Measurements from ENCODE around the gene NQO2.
"Not testable (repeated sequence)": the region's sequence is repeated elsewhere in the genome, so short reads cannot be mapped to it uniquely, and the experiment has no call there.

NQO2 gene

DNA sequence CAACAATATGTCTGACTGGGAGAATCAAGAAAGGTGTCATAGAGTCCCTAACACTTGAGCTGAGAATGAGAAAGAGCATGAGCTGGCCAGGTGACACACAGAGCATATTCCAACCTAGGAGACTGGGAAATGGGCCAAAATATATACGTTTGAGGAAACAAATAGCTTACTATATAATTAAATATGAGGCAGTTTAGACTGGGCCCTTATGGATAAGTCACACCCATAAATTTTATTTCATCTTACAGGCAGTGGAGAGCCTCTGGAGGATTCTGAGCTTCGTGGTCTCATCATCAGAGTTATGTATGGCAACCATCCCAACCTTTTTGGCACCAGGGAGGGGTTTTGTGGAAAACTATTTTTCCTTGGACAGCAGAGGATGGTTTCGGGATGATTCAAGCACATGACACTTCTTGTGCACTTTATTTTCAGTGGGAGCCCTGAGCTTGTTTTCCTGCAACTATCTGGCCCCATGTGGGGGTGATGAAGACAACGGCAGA lies 12.9 kb upstream of the NQO2 start:
- peak; percentile 85 for DNase-seq (ENCODE audit: low read depth)
- no peak overlapping the region for H3K4me3 ChIP-seq (ENCODE audit: low read depth, low read length)

DNA sequence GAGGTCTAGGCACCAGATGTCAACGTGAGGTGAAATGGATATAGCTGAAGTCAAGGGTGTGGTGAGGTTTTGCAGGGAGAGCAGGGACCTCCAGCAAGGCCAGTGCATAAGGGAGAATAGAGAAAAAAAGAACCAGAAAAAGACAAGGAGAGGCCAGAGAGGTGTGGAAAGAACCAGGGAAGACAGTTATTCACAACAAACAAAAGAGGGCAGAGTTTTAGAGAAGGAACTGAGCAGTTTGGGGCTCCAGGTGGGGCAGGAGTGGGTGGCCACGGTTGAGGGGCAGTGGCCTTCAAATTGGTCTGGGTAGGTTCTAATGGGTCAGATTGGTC lies 11.6 kb upstream of the NQO2 start:
- DNase-seq (ENCODE audit: low read depth): no peak

GRCh38 chr6:2988426-2989331 lies 11.0 kb upstream of the NQO2 start:
- peak; percentile 68 for DNase-seq (ENCODE audit: low read depth)
- peak overlapping the region; percentile 68 for H3K4me3 ChIP-seq (ENCODE audit: low read depth, low read length)

More for the DNA sequence above, 11.6 kb upstream of the NQO2 start:
- peak overlapping the region; percentile 68 for H3K4me3 ChIP-seq (ENCODE audit: low read depth, low read length)

DNA sequence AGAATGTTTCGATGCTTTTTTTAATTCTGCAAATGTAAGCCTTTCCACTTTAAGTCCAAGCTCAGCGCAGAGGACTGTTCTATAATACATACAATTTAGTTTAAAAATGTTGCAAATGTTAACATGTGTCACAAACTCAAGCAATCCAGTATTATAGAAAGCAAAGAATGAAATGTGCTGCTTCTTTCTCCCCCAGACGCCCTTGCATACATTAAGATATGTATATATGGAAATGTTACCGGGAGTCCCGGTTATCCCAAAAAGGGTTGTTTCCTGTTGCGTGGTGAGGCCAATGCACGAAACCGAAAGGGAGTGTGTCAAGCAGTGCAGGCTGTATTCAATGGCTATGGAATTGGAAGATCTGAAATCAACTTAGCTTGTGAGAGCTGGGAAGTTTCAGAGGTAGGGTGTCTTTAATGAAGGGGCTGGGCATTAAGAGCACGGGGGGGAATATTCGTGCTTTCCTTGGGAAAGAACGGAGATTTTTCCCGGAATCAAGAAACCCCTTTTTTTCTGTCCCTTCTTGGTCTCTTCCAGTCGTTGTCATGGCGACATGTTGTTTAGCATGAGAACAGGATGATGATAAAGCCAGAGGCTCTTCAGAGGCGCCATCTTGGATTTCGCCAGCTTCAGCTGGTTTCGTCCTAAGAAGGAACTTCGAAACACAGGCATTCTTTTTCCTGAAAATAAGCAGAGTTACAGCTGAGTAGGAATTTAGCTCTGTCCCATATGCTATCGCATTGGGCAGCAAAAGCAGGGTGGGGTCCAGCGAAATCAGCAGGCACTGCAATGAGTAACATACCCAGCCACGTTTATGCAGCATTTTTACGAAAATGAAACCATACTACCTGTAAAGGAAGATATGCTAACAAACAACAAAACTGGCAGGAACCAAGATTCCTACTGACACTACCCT lies 10.1 kb upstream of the NQO2 start:
- peak; percentile 84 for DNase-seq (ENCODE audit: low read depth)
- H3K4me3 ChIP-seq (ENCODE audit: low read depth, low read length): peak overlapping the region; percentile 68

- no peak for DNase-seq (ENCODE audit: low read depth)
- peak overlapping the region; percentile 68 for H3K4me3 ChIP-seq (ENCODE audit: low read depth, low read length)
Measured at GRCh38 chr6:2990248-2990931, 9.3 kb upstream of the NQO2 start.

DNA sequence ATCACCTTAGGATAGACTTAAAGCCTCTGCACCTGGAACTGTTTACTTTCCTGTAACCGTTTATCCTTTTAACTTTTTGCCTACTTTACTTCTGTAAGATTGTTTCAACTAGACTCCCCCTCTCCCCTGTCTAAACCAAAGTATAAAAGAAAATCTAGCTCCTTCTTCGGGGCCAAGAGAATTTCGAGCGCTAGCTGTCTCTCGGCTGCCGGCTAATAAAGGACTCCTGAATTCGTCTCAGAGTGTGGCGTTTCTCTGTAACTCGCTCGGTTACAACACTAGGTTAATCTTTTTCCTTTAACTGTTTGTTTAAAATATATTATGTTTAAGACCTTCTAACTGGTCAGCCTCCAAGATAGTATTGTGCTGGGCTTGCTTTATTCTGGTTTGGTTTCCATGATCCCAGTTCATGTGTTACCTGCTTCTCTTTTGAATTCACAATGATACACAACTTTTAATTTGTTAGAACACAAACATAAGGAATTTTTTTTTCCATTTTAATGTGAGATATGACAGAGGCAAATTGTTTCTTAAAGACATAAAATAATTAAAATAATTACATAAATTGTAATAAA lies 8.7 kb upstream of the NQO2 start:
- H3K4me3 ChIP-seq (ENCODE audit: low read depth, low read length): peak overlapping the region; percentile 68

DNA sequence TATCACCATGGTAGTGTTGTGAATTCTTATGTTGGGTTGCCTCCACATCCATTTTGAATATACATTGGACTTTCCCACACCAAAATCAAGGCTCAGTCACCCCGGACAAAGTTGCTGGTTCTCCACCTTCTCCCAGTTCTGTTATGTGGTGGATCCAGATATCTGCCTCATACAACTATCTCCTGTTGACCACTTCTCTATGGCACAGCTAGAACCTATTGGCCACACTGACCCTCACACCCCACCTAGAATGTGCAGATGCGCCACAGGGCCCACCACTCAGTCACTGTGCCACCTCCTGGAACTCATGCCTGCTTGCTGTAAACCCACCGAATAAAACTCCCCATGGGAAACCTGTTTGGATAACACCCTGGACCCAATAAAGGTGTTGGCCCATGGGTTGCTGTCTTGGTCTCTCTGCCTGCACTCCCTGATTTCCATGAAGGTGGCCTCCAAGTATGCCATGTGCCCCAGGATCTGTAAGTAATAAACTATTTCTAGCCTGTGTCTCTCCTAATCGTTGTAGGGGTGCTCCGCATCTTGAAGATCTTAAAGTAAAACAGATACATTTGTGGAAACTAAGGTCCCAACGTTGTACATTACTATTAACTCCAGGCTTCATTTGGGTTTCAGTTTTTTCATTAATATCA lies 7.2 kb upstream of the NQO2 start:
- no peak overlapping the region for H3K4me3 ChIP-seq (ENCODE audit: low read depth, low read length)
- no peak for DNase-seq (ENCODE audit: low read depth)

More for the DNA sequence above, 8.7 kb upstream of the NQO2 start:
- no peak for DNase-seq (ENCODE audit: low read depth)

GRCh38 chr6:2993755-2994317 lies 5.9 kb upstream of the NQO2 start:
- DNase-seq (ENCODE audit: low read depth): no peak
- no peak overlapping the region for H3K4me3 ChIP-seq (ENCODE audit: low read depth, low read length)

DNA sequence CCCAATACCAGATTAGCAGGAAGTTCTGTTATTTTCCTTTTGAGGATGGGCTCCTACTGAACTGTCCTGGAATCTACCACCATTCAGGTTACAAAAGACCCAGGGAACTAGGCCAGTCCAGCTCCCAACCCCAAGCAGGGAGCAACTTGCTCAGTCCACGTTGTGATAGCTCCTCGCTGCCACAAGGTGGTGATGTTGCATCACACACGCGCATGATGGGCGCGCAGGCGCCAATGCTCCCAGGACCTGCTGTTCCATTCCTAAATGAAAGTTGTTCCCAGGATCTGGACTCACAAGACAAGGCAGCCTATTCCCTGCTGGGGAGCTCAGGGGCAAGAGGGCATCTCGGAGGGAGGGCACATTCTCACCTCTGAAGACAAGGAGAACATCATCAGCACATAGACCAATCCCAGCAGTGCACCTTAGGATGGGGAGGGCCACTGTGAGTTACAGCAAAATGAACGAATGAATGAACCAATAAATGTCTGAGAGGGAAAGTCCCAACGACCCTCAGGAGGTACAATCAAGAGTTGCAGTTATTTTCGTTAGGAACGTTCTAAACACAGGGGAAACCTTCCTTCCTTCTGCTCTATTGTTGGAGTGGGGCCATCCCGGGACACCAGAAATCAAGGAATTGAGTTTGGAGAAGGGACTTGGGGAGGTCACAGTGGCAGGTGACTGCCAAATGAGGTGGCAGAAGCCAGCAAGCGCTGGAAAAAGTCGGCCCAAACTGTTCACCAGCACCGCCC lies 1.3 kb upstream of the NQO2 start:
- not testable (repeated sequence) for DNase-seq (ENCODE audit: low read depth)
- peak overlapping the region; percentile 59 for H3K4me3 ChIP-seq (ENCODE audit: low read depth, low read length)

- H3K4me3 ChIP-seq (ENCODE audit: low read depth, low read length): peak overlapping the region; percentile 59
- DNase-seq (ENCODE audit: low read depth): peak; percentile 81
Measured at GRCh38 chr6:2998998-2999617, 586 bp upstream of the NQO2 start.

- H3K4me3 ChIP-seq (ENCODE audit: low read depth, low read length): no peak overlapping the region
- no peak for DNase-seq (ENCODE audit: low read depth)
Measured at GRCh38 chr6:3001146-3001772, 1.6 kb downstream of the NQO2 start.

DNA sequence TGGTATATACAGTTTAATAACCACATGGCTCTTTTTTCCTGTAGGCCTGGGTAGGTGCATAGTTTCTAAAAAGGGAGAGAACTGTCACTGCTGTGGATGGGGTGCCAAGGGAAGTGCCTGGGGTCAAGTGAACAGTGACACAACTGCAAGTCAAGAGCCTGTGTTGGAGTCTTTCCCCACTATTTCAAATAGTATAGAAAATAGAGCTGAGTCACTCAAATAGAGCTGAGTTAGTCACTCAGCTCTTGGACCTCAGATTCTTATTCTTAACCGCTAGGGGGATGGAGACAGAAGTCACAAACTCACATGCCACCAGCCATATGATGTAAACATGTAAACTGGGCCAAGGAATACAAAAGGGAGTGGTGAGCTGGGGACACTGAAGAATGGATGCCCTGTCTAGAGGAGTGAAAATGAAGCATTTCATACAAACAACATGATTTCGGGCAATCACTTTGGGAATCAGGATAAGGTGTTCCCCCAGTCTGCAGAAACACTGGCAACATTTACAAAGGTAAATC lies 2.1 kb downstream of the NQO2 start:
- no peak for DNase-seq (ENCODE audit: low read depth)

DNA sequence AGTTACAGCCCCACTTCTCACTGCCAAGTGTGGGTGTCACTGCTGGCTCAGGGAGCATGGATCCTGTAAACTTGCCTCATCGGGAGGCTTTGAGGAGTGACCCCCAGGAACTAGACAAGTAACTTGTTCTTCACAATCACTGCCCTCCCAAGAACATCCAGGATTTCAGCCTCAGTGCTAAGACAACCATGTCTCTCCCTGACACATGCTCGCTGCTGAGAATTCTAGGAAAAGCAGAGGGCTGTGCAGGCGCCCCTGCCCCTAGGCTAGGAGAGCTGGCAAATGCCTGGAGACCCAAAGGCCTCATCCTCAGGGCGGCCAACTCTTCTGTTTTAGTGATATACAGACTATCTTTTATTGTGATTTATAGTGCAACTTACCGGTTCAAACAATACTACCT lies 3.5 kb downstream of the NQO2 start:
- not testable (repeated sequence) for H3K4me3 ChIP-seq (ENCODE audit: low read depth, low read length); DNase-seq (ENCODE audit: low read depth)

More for the DNA sequence above, 2.1 kb downstream of the NQO2 start:
- no peak overlapping the region for H3K4me3 ChIP-seq (ENCODE audit: low read depth, low read length)

- H3K4me3 ChIP-seq (ENCODE audit: low read depth, low read length): no peak overlapping the region
- DNase-seq (ENCODE audit: low read depth): no peak
Measured at GRCh38 chr6:3005077-3005476, 5.4 kb downstream of the NQO2 start.

GRCh38 chr6:3005874-3006273 lies 6.2 kb downstream of the NQO2 start:
- no peak overlapping the region for H3K4me3 ChIP-seq (ENCODE audit: low read depth, low read length)

GRCh38 chr6:3006476-3006875 lies 6.8 kb downstream of the NQO2 start:
- no peak overlapping the region for H3K4me3 ChIP-seq (ENCODE audit: low read depth, low read length)
- no peak for DNase-seq (ENCODE audit: low read depth)

More at GRCh38 chr6:3005874-3006273, 6.2 kb downstream of the NQO2 start:
- DNase-seq (ENCODE audit: low read depth): no peak

GRCh38 chr6:3007571-3007970 lies 7.9 kb downstream of the NQO2 start:
- H3K4me3 ChIP-seq (ENCODE audit: low read depth, low read length): no peak overlapping the region
- DNase-seq (ENCODE audit: low read depth): no peak
